Bronchial epithelial cell (primary cell): ENCODE data around the gene GNG2. TPM values are rescaled to one million over a fixed set of nuclear protein-coding genes. Genes with fewer than 3 reads are reported as not detected.

ENCODE experiments used
- DNase-seq: peaks from one replicate; pipeline ENCODE4 v3.0.0-alpha.2; 2010; ENCODE audit warnings: low read depth
- FAIRE-seq: peaks from 2 replicates; lab custom pipeline; 2011; peaks lifted over from hg19 to GRCh38; lab: Jason Lieb, UNC
- H3K27me3 ChIP-seq: 2 replicates; pipeline ENCODE4 v1.5.1; 2011; ENCODE audit warnings: low read length; ENCODE audit not compliant: control insufficient read depth, insufficient read depth
- H3K36me3 ChIP-seq: 2 replicates; pipeline ENCODE4 v1.5.1; 2011; ENCODE audit warnings: low read length; ENCODE audit not compliant: control insufficient read depth, insufficient read depth
- H3K4me3 ChIP-seq: 2 replicates; pipeline ENCODE4 v1.5.1; 2011; ENCODE audit warnings: mild to moderate bottlenecking, low read depth, low read length, control low read depth
- CTCF ChIP-seq: IDR thresholded peaks from 2 replicates; pipeline ENCODE4 v1.5.1; 2011; ENCODE audit warnings: mild to moderate bottlenecking, moderate library complexity, low read length, control low read depth, inconsistent platforms; ENCODE audit not compliant: insufficient read depth, severe bottlenecking
- total RNA-seq: library from RNA; depleted of rRNA; stranded (reverse); fragments of >200 nt; gene quantifications from 2 replicates; pipeline ENCODE4 v1.2.1, GENCODE V29; 2014

The GNG2 gene
- total RNA-seq, 1 donor from 2014 or later: not detected

DNA sequence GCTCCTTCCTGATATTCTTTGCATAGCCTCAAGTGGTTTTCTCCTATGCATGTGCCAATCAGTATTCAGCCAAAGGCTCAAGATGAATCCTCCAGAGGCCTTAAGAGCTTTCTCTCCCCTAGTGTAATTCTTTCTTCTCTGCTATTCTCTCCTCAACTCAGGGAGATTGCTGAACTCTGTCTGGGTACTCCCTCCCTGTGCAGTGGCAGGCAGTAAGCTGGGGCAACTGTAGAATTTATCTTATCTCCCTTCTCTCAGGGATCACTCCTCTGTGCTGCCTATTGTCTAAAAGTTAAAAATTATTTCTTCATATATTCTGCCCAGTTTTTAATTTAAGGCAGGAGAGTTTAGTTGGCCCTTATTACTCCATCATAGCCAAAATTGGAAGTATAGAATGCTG, 100.5 kb downstream of the GNG2 start:
- Histone ChIP-seq H3K36me3 (no peaks in the 10 kb centered on the region), H3K27me3 (peaks cover 1% of the 10 kb centered on the region), H3K4me3 (no peak overlapping the region)
- FAIRE-seq (no peak), DNase-seq (no peak)
- no peak for TF ChIP-seq CTCF

GRCh38 chr14:51962711-51963110, 102.3 kb downstream of the GNG2 start:
- DNase-seq: no peak
- Histone ChIP-seq H3K27me3 (no peaks in the 10 kb centered on the region), H3K4me3 (no peak overlapping the region), H3K36me3 (no peaks in the 10 kb centered on the region)
- no peak for TF ChIP-seq CTCF
- FAIRE-seq: peak; percentile 60

DNA sequence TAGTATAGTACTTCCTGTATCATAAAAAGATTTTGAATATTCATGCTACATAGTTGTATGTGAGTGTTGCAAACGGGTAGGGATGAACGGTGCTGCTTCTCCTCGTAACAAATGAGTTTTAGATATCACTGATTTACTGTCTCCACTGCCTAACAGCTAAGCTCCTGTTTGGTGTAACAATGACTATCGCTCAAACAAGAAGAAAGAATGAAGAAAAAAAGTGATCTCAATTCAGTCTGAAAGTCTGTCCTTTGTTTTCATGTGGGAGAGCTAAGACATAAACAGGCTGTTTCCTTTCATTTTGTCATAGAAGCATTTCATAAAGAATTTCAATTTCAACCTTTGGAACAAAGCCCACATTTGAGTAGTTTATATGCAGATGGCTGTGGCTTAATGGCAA, 102.9 kb downstream of the GNG2 start:
- DNase-seq (no peak), FAIRE-seq (no peak)
- no peak overlapping the region for H3K4me3 ChIP-seq
- H3K36me3 ChIP-seq: no peaks in the 10 kb centered on the region
- no peak for TF ChIP-seq CTCF
- H3K27me3 ChIP-seq: no peaks in the 10 kb centered on the region

DNA sequence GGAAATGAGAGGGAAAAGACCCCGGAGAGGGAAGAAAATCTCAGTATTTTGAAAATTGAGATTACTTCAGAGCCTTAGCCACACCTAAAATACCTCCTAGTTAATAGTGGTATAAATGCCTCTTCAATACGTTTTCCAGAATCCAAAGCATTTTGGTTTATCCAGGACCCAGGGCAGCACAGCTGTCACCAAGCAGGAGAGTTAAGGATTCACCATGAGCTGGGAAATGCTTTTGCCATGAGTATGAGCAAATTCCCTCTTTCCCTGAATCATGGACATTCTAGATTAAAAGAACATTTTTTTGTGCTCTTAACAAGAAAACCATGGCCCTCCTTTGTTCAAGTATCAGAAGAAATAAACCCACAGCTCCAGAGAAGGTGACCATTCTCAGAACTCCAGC, 107.1 kb downstream of the GNG2 start:
- Histone ChIP-seq H3K27me3 (peaks cover 2% of the 10 kb centered on the region), H3K4me3 (no peak overlapping the region), H3K36me3 (no peaks in the 10 kb centered on the region)
- no peak for TF ChIP-seq CTCF
- FAIRE-seq (no peak), DNase-seq (no peak)

GRCh38 chr14:51969852-51970540, 109.6 kb downstream of the GNG2 start:
- Histone ChIP-seq H3K27me3 (peaks cover 2% of the 10 kb centered on the region), H3K4me3 (no peak overlapping the region), H3K36me3 (no peaks in the 10 kb centered on the region)
- TF ChIP-seq CTCF: no peak
- DNase-seq (no peak), FAIRE-seq (no peak)

GRCh38 chr14:51972566-51972965, 112.2 kb downstream of the GNG2 start:
- TF ChIP-seq CTCF: no peak
- Histone ChIP-seq H3K4me3 (no peak overlapping the region), H3K36me3 (no peaks in the 10 kb centered on the region), H3K27me3 (peaks cover 4% of the 10 kb centered on the region)
- DNase-seq (no peak), FAIRE-seq (no peak)
